Neuronal stem cell (in vitro differentiated cells): Measurements from ENCODE around the gene AIFM2.

Source experiments
- DNase-seq: peaks from one replicate; pipeline ENCODE4 v3.0.0-alpha.2; 2013; ENCODE audit warnings: low spot score
- H2AFZ ChIP-seq: one replicate; pipeline ENCODE4 v1.6.1; 2013; ENCODE audit warnings: mild to moderate bottlenecking, low read length, inconsistent platforms
- H2AK5ac ChIP-seq: 2 replicates; pipeline ENCODE4 v1.6.1; 2013; ENCODE audit warnings: low read depth, mild to moderate bottlenecking, inconsistent platforms, low read length, moderate library complexity, mixed read lengths
- H2BK120ac ChIP-seq: 2 replicates; pipeline ENCODE4 v1.6.1; 2013; ENCODE audit warnings: low read depth, mild to moderate bottlenecking, inconsistent platforms, low read length, moderate library complexity, mixed read lengths
- H2BK12ac ChIP-seq: one replicate; pipeline ENCODE4 v1.6.1; 2013; ENCODE audit warnings: low read length, inconsistent platforms
- H2BK15ac ChIP-seq: 2 replicates; pipeline ENCODE4 v1.6.1; 2013; ENCODE audit warnings: mild to moderate bottlenecking, low read length, inconsistent platforms, mixed read lengths
- H2BK5ac ChIP-seq: one replicate; pipeline ENCODE4 v1.6.1; 2013; ENCODE audit warnings: inconsistent platforms, mild to moderate bottlenecking, low read length, moderate library complexity
- H3K14ac ChIP-seq: one replicate; pipeline ENCODE4 v1.6.1; 2013; ENCODE audit warnings: low read length, inconsistent platforms
- H3K18ac ChIP-seq: 2 replicates; pipeline ENCODE4 v1.6.1; 2013; ENCODE audit warnings: low read length, inconsistent platforms
- H3K23ac ChIP-seq: 2 replicates; pipeline ENCODE4 v1.6.1; 2013; ENCODE audit warnings: low read depth, mild to moderate bottlenecking, mixed read lengths, low read length, inconsistent platforms; ENCODE audit not compliant: poor library complexity
- H3K27ac ChIP-seq: replicated peaks from 3 replicates; pipeline ENCODE4 v1.5.1; 2013; ENCODE audit warnings: low read length, inconsistent platforms
- H3K27me3 ChIP-seq, 3 experiments: 2 replicates each; pipeline ENCODE4 v1.6.1; 2013; ENCODE audit warnings: low read length in 3 of 3, mild to moderate bottlenecking in 2 of 3, inconsistent platforms in 1 of 3, low read depth in 1 of 3, mixed read lengths in 1 of 3, moderate library complexity in 1 of 3; ENCODE audit not compliant: control insufficient read depth in 3 of 3, insufficient read depth in 3 of 3
- H3K36me3 ChIP-seq, 2 donors: replicated peaks in 1 of 2; 2 replicates each; pipeline ENCODE4 v1.6.1; 2013; ENCODE audit warnings: low read length in 2 of 2; ENCODE audit not compliant: control insufficient read depth in 2 of 2, insufficient read depth in 2 of 2
- H3K4ac ChIP-seq: 2 replicates; pipeline ENCODE4 v1.6.1; 2013; ENCODE audit warnings: inconsistent platforms, mild to moderate bottlenecking, low read length, moderate library complexity
- H3K4me1 ChIP-seq, 2 donors: 1 replicate in 1 of 2; 2 replicates in 1 of 2; pipeline ENCODE4 v1.6.1; 2013; ENCODE audit warnings: low read length in 2 of 2, low read depth in 1 of 2; ENCODE audit not compliant: control insufficient read depth in 2 of 2, insufficient read depth in 1 of 2
- H3K4me2 ChIP-seq: one replicate; pipeline ENCODE4 v1.6.1; 2013; ENCODE audit warnings: mild to moderate bottlenecking, low read length, inconsistent platforms; ENCODE audit not compliant: insufficient read depth, poor library complexity, severe bottlenecking
- H3K4me3 ChIP-seq, 2 donors: 2 replicates each; pipeline ENCODE4 v1.5.1; 2013; ENCODE audit warnings: low read length in 2 of 2, mild to moderate bottlenecking in 2 of 2, inconsistent platforms in 1 of 2, moderate library complexity in 1 of 2
- H3K79me1 ChIP-seq: one replicate; pipeline ENCODE4 v1.6.1; 2013; ENCODE audit warnings: low read depth, mild to moderate bottlenecking, inconsistent platforms, low read length, moderate library complexity
- H3K9ac ChIP-seq: one replicate; pipeline ENCODE4 v1.6.1; 2013; ENCODE audit warnings: mild to moderate bottlenecking, low read depth, low read length, inconsistent platforms; ENCODE audit not compliant: poor library complexity
- H3K9me3 ChIP-seq, 2 donors: replicated peaks in 1 of 2; 2 replicates each; pipeline versions ENCODE3 to v1.6.1; 2013; ENCODE audit warnings: low read length in 2 of 2, mild to moderate bottlenecking in 2 of 2, inconsistent platforms in 1 of 2, low read depth in 1 of 2, mixed read lengths in 1 of 2, moderate library complexity in 1 of 2; ENCODE audit not compliant: control insufficient read depth in 2 of 2, insufficient read depth in 1 of 2
- H4K8ac ChIP-seq: one replicate; pipeline ENCODE4 v1.6.1; 2013; ENCODE audit warnings: low read depth, mild to moderate bottlenecking, inconsistent platforms, low read length, moderate library complexity
- H4K91ac ChIP-seq: one replicate; pipeline ENCODE4 v1.6.1; 2013; ENCODE audit warnings: low read length, low read depth, mild to moderate bottlenecking, inconsistent platforms; ENCODE audit not compliant: poor library complexity
- WGBS, 2 donors: extraction: QIAGEN DNeasy Blood & Tissue Kit; methylation state at CpG; one replicate each; pipeline ENCODE4 v1.1.7; 2013; ENCODE audit warnings: missing lambda C conversion rate in 2 of 2, mixed read lengths in 1 of 2; ENCODE audit not compliant: insufficient read length in 2 of 2, insufficient replicate concordance in 1 of 2; ENCODE audit errors: extremely low coverage in 2 of 2; 5-methylcytosine and 5-hydroxymethylcytosine counted together

AIFM2 gene

GRCh38 chr10:70125918-70126552 is 6.6 kb downstream of the AIFM2 start:
- no CpG with 5 or more reads among the region's 5 CpGs for WGBS, 2 donors
- no peak for DNase-seq
- H2BK5ac ChIP-seq: no peak overlapping the region

GRCh38 chr10:70124918-70125317 is 7.7 kb downstream of the AIFM2 start:
- Histone ChIP-seq H2BK5ac (no peak overlapping the region), H3K36me3 (no peaks in the 10 kb centered on the region), H3K27ac (no peak overlapping the region), H3K79me1 (no peaks in the 10 kb centered on the region), H3K27me3 (peaks cover 0 to 11% (median 0%) of the 10 kb centered on the region in 3 experiments), H3K14ac (no peak overlapping the region), H2BK12ac (no peak overlapping the region), H4K91ac (no peak overlapping the region), H3K4me3 (no peak overlapping the region), H4K8ac (no peak overlapping the region), H3K4me2 (no peak overlapping the region), H3K9ac (no peak overlapping the region), H3K4me1 (no peaks in the 10 kb centered on the region), H3K9me3 (no peaks in the 10 kb centered on the region), H3K18ac (no peak overlapping the region), H2AK5ac (no peak overlapping the region), H2BK15ac (no peak overlapping the region), H3K4ac (no peak overlapping the region), H2AFZ (no peak overlapping the region), H3K23ac (no peak overlapping the region), H2BK120ac (no peak overlapping the region)
- DNase-seq: no peak
- WGBS, 2 donors: no CpG with 5 or more reads among the region's 3 CpGs

More at GRCh38 chr10:70125918-70126552, 6.6 kb downstream of the AIFM2 start:
- peaks cover 0 to 18% (median under 1%) of the 10 kb centered on the region in 3 experiments for H3K27me3 ChIP-seq
- no peak overlapping the region for H3K4me3 ChIP-seq
- H4K91ac ChIP-seq: no peak overlapping the region
- no peaks in the 10 kb centered on the region for H3K9me3 ChIP-seq
- no peak overlapping the region for H2BK12ac ChIP-seq
- H3K14ac ChIP-seq: no peak overlapping the region
- no peak overlapping the region for H4K8ac ChIP-seq
- peak overlapping the region; percentile 27 for H3K18ac ChIP-seq
- no peak overlapping the region for H2AFZ ChIP-seq
- no peak overlapping the region for H3K27ac ChIP-seq
- H2BK120ac ChIP-seq: no peak overlapping the region
- no peaks in the 10 kb centered on the region for H3K4me1 ChIP-seq
- H3K4me2 ChIP-seq: no peak overlapping the region
- H3K4ac ChIP-seq: no peak overlapping the region
- H2BK15ac ChIP-seq: no peak overlapping the region
- no peaks in the 10 kb centered on the region for H3K79me1 ChIP-seq
- no peak overlapping the region for H3K9ac ChIP-seq
- no peak overlapping the region for H2AK5ac ChIP-seq
- H3K23ac ChIP-seq: no peak overlapping the region
- H3K36me3 ChIP-seq: no peaks in the 10 kb centered on the region

GRCh38 chr10:70124415-70124814 is 8.2 kb downstream of the AIFM2 start:
- no peaks in the 10 kb centered on the region for H3K4me1 ChIP-seq

GRCh38 chr10:70123817-70124216 is 8.8 kb downstream of the AIFM2 start:
- no CpG with 5 or more reads among the region's 10 CpGs for WGBS, 2 donors
- DNase-seq: no peak
- no peak overlapping the region for H2BK5ac ChIP-seq

More at GRCh38 chr10:70124415-70124814, 8.2 kb downstream of the AIFM2 start:
- H2BK120ac ChIP-seq: no peak overlapping the region
- no peak overlapping the region for H2BK5ac ChIP-seq
- WGBS, 2 donors: no CpG with 5 or more reads among the region's 1 CpG
- H2BK15ac ChIP-seq: no peak overlapping the region
- H3K9ac ChIP-seq: no peak overlapping the region
- no peak overlapping the region for H3K18ac ChIP-seq
- no peaks in the 10 kb centered on the region for H3K9me3 ChIP-seq
- no peaks in the 10 kb centered on the region for H3K36me3 ChIP-seq
- DNase-seq: no peak
- H3K27me3 ChIP-seq: peaks cover 0 to 11% (median 0%) of the 10 kb centered on the region in 3 experiments
- no peak overlapping the region for H3K4ac ChIP-seq
- H4K91ac ChIP-seq: no peak overlapping the region
- H2BK12ac ChIP-seq: no peak overlapping the region
- no peak overlapping the region for H4K8ac ChIP-seq
- no peak overlapping the region for H3K23ac ChIP-seq
- H2AFZ ChIP-seq: no peak overlapping the region
- H2AK5ac ChIP-seq: no peak overlapping the region
- no peaks in the 10 kb centered on the region for H3K79me1 ChIP-seq
- H3K27ac ChIP-seq: no peak overlapping the region
- no peak overlapping the region for H3K4me3 ChIP-seq
- H3K4me2 ChIP-seq: no peak overlapping the region
- no peak overlapping the region for H3K14ac ChIP-seq

More at GRCh38 chr10:70123817-70124216, 8.8 kb downstream of the AIFM2 start:
- H3K14ac ChIP-seq: no peak overlapping the region
- H3K4me2 ChIP-seq: no peak overlapping the region
- H2AK5ac ChIP-seq: no peak overlapping the region
- no peak overlapping the region for H2BK120ac ChIP-seq
- no peak overlapping the region for H2AFZ ChIP-seq
- no peak overlapping the region for H2BK12ac ChIP-seq
- H4K8ac ChIP-seq: no peak overlapping the region
- no peak overlapping the region for H2BK15ac ChIP-seq
- no peak overlapping the region for H3K27ac ChIP-seq
- H4K91ac ChIP-seq: no peak overlapping the region
- H3K4ac ChIP-seq: no peak overlapping the region
- peaks cover 0 to 11% (median 0%) of the 10 kb centered on the region in 3 experiments for H3K27me3 ChIP-seq
- H3K9ac ChIP-seq: no peak overlapping the region
- H3K79me1 ChIP-seq: no peaks in the 10 kb centered on the region
- no peaks in the 10 kb centered on the region for H3K36me3 ChIP-seq
- no peak overlapping the region for H3K18ac ChIP-seq
- H3K23ac ChIP-seq: no peak overlapping the region
- no peaks in the 10 kb centered on the region for H3K9me3 ChIP-seq
- no peak overlapping the region for H3K4me3 ChIP-seq
- H3K4me1 ChIP-seq: no peaks in the 10 kb centered on the region
